ENCODE results near the gene EPG5. TPM values are rescaled to one million over a fixed set of nuclear protein-coding genes. Genes with fewer than 3 reads are reported as not detected.

The EPG5 gene
- total RNA-seq, 1 donor from 2014 or later: 10.5 TPM

GRCh38 chr18:45958027-45958426 is 9.1 kb downstream of the EPG5 start:
- Histone ChIP-seq H3K4me3 (ENCODE audit: low read depth, low read length) (no peak overlapping the region), H3K27me3 (ENCODE audit: control insufficient read depth, insufficient read depth, low read length) (no peaks in the 10 kb centered on the region), H3K36me3 (ENCODE audit: control insufficient read depth, insufficient read depth, low read length) (peaks cover 2% of the 10 kb centered on the region)
- no peak for FAIRE-seq
- no peak for TF ChIP-seq CTCF (IDR thresholded peaks at IDR 0.05; ENCODE audit: insufficient read depth, low read length, severe bottlenecking)
- no peak for DNase-seq (ENCODE audit: low read depth)

- Histone ChIP-seq H3K36me3 (ENCODE audit: control insufficient read depth, insufficient read depth, low read length) (peaks cover 5% of the 10 kb centered on the region), H3K27me3 (ENCODE audit: control insufficient read depth, insufficient read depth, low read length) (no peaks in the 10 kb centered on the region), H3K4me3 (ENCODE audit: low read depth, low read length) (no peak overlapping the region)
- DNase-seq (ENCODE audit: low read depth) (no peak), FAIRE-seq (no peak)
- no peak for TF ChIP-seq CTCF (IDR thresholded peaks at IDR 0.05; ENCODE audit: insufficient read depth, low read length, severe bottlenecking)
Observed at GRCh38 chr18:45957100-45957499, 10.0 kb downstream of the EPG5 start.

- peak; percentile 88 for DNase-seq (ENCODE audit: low read depth)
- TF ChIP-seq CTCF (IDR thresholded peaks at IDR 0.05; ENCODE audit: insufficient read depth, low read length, severe bottlenecking): no peak
- no peak for FAIRE-seq
- Histone ChIP-seq H3K27me3 (ENCODE audit: control insufficient read depth, insufficient read depth, low read length) (no peaks in the 10 kb centered on the region), H3K36me3 (ENCODE audit: control insufficient read depth, insufficient read depth, low read length) (peaks cover 6% of the 10 kb centered on the region), H3K4me3 (ENCODE audit: low read depth, low read length) (no peak overlapping the region)
Observed at GRCh38 chr18:45954070-45954934, 12.8 kb downstream of the EPG5 start.

GRCh38 chr18:45951016-45951714 is 16.0 kb downstream of the EPG5 start:
- FAIRE-seq (no peak), DNase-seq (ENCODE audit: low read depth) (peak; percentile 82)
- peaks cover 18% of the 10 kb centered on the region for H3K36me3 ChIP-seq (ENCODE audit: control insufficient read depth, insufficient read depth, low read length)
- H3K4me3 ChIP-seq (ENCODE audit: low read depth, low read length): no peak overlapping the region
- no peak for TF ChIP-seq CTCF (IDR thresholded peaks at IDR 0.05; ENCODE audit: insufficient read depth, low read length, severe bottlenecking)
- no peaks in the 10 kb centered on the region for H3K27me3 ChIP-seq (ENCODE audit: control insufficient read depth, insufficient read depth, low read length)

- FAIRE-seq: no peak
- Histone ChIP-seq H3K27me3 (ENCODE audit: control insufficient read depth, insufficient read depth, low read length) (no peaks in the 10 kb centered on the region), H3K4me3 (ENCODE audit: low read depth, low read length) (no peak overlapping the region), H3K36me3 (ENCODE audit: control insufficient read depth, insufficient read depth, low read length) (peaks cover 16% of the 10 kb centered on the region)
- DNase-seq (ENCODE audit: low read depth): no peak
- TF ChIP-seq CTCF (IDR thresholded peaks at IDR 0.05; ENCODE audit: insufficient read depth, low read length, severe bottlenecking): no peak
Observed at GRCh38 chr18:45945669-45946068, 21.5 kb downstream of the EPG5 start.
